ENCODE measurements around the gene EFTUD2. TPM values are rescaled to one million over a fixed set of nuclear protein-coding genes. Genes with fewer than 3 reads are reported as not detected.
"Not testable (repeated sequence)": the region's sequence is repeated elsewhere in the genome, so short reads cannot be mapped to it uniquely, and the experiment has no call there.

EFTUD2 gene
- 100 to 1,000 TPM; 101 to 113 TPM for total RNA-seq
- 10 to 100 TPM; 57.0 to 79.0 (median 68.3) TPM for polyA plus RNA-seq
- 91.8 to 296 (median 124) reads per million in 6 experiments for total RNA-seq

DNA sequence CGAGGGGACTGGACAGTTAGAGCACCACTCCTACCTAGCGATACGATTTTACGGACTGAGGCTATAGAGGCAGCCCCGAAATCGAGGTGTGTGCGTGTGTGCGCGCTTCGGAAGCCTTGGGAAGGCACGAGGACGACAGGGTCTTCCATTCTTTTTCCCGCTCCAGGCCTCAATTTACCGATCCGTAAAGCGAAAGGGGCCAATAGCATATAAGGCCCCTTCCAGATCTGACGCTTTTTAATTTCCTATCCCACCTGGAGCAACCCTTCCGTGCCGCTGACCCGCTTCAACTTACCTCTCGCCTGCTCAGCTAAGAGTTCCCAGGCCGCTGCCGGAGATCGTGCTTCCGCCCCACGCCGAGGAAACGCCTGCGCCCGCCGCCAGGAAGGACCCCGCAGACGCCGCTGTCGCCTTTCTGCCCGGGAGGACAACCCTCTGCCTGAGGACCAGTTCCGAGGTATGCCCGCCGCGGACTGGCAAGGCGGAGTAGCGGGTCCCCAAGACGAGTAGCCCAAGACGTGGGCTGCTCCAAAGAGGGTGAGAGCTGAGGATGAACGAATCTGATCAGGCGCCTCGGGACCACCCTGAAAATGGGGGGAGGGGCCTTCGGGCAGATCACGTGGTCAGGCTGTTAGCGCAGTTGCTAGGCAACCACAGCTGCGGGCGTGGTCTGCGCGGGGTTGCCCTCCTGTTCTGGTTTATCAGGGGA, at the start of gene EFTUD2:
Gene EFTUD2, minus strand, starts transcription at position 372 of the 709 bp plus-strand sequence. CDS start 4,924 bp downstream, outside the sequence.
- POLR2A ChIA-PET: interaction anchor here (0.5 to 3.5 kb wide), 12 partner anchors 9 to 799 kb away, joined by 3 to 12 read pairs (median 4); partner anchors contain the start of genes GPATCH8, HEXIM1 and NMT1
- H3K4me1 Mint-ChIP-seq: peaks cover 11 to 37% (median 35%) of the 10 kb centered on the region in 4 donors

DNA sequence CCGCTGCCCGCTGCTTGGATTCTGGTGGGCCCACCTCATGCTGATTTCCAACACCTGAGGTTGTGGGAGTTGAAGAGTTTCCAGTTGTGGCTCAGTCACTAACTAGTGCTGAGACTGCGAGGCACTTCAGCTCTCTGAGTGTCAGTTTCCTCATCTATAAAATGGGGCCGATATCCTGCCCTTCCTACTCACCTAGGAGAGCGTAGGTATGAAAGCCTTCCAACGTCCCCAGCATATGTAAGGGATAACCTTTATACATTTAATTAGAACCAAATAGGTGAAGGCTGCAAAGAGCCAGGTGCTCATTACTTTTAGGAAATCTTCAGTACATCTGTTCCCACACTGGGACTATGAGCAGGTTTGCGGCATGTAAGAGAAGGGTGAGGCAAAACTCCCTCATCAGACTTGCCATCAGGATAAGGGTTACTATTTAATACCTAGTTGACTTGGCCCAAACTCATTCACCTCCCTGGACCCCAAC, 49.1 kb upstream of the EFTUD2 start:
- H3K4me3 Mint-ChIP-seq: peak overlapping the region; percentile 84 to 99 (median 96)
- H3K9me3 Mint-ChIP-seq: no peaks in the 10 kb centered on the region
- ATAC-seq: no peak
- POLR2A ChIA-PET: no interaction called here
- H3K36me3 Mint-ChIP-seq: no peaks in the 10 kb centered on the region
- DNase-seq: no peak
- peaks cover 0 to 7% (median 0%) of the 10 kb centered on the region in 5 donors for H3K27me3 Mint-ChIP-seq
- H3K27ac Mint-ChIP-seq: peak overlapping the region; percentile 82 to 99 (median 96)
- H3K4me1 Mint-ChIP-seq: peaks cover 0 to 14% (median 7%) of the 10 kb centered on the region in 4 donors

More for the DNA sequence above, at the start of gene EFTUD2:
- ATAC-seq: peak; percentile 91 to 92
- peaks cover 0 to 6% (median 0%) of the 10 kb centered on the region in 5 donors for H3K27me3 Mint-ChIP-seq
- peak; percentile 88 to 100 (median 94) for DNase-seq
- H3K36me3 Mint-ChIP-seq: peaks cover 2 to 21% (median 4%) of the 10 kb centered on the region in 3 donors
- peak within 1 kb of the TSS; percentile 98 to 100 (median 100) for H3K27ac Mint-ChIP-seq
- peak within 1 kb of the TSS; percentile 85 to 98 (median 96) for H3K4me3 Mint-ChIP-seq
- no peaks in the 10 kb centered on the region for H3K9me3 Mint-ChIP-seq

DNA sequence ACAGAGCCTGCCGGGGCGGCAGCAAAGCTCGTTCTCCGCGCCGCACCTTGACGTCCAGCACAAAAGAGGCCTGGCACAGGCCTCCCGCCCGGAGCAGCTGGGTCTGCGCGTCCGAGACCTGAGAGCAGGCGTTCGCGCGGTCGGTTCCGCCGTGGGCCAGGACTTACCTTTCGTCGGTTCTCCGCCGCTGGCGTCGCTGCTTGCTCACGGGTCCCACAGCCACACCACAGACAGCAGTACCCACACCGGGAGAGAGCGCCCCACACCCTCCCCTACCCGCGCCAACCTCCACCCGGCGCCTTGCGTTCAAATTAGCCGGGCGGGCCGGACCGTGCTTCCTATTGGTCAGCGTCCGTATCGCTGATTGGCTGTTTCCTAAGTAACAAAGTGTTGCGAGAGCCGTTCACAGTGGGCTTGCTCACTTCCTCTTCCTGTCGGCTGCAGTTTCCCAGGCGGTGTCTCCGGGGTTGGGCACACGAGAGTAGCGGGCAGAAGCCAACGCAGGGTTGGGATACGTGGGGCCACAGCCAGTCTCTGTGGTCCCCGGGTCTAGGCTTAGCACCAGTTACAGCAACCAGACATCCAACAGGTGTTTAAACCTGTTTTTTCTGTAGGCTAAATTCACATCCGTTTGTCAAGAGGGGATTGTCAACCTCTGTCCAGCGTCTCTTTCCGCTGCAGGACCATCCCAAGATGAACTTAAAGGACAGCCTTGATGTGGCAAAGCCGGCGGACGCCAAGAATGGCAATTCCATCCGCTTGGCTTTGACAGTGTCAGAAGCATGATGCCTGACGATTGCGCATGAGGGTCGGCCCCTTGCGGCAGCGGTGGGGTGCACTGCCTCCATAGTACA, 48.4 kb upstream of the EFTUD2 start, which contains the start of gene KIF18B:
Gene KIF18B, minus strand, starts transcription at position 313 of the 854 bp plus-strand sequence. CDS start 11,429 bp downstream, outside the sequence.
- Mint-ChIP-seq H3K27me3 (peaks cover 0 to 7% (median 0%) of the 10 kb centered on the region in 5 donors), H3K36me3 (no peaks in the 10 kb centered on the region), H3K27ac (peak within 1 kb of the TSS; percentile 82 to 99 (median 96)), H3K9me3 (no peaks in the 10 kb centered on the region), H3K4me1 (peaks cover 0 to 14% (median 7%) of the 10 kb centered on the region in 4 donors), H3K4me3 (peak within 1 kb of the TSS; percentile 84 to 99 (median 96))
- ATAC-seq (peak; percentile 99), DNase-seq (peak; percentile 68 to 93 (median 84))
- POLR2A ChIA-PET: no interaction called here

DNA sequence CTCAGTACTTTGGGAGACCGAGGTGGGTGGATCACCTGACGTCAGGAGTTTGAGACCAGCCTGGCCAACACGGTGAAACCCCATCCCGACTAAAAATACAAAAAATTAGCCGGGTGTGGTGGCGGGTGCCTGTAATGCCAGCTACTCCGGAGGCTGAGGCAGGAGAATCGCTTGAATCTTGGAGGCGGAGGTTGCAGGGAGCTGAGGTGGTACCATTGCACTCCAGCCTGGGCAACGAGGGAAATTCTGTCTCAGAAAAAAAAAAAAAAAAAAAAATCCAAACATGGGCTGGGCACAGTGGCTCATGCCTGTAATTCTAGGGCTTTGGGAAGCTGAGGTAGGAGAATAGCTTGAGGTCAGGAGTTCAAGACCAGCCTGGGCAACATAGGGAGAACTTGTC, 46.4 kb upstream of the EFTUD2 start:
- DNase-seq, H3K4me3 Mint-ChIP-seq, H3K27ac Mint-ChIP-seq, H3K27me3 Mint-ChIP-seq, POLR2A ChIA-PET, ATAC-seq, H3K9me3 Mint-ChIP-seq, H3K36me3 Mint-ChIP-seq: not testable (repeated sequence)
- H3K4me1 Mint-ChIP-seq: peaks cover 0 to 14% (median 7%) of the 10 kb centered on the region in 4 donors

DNA sequence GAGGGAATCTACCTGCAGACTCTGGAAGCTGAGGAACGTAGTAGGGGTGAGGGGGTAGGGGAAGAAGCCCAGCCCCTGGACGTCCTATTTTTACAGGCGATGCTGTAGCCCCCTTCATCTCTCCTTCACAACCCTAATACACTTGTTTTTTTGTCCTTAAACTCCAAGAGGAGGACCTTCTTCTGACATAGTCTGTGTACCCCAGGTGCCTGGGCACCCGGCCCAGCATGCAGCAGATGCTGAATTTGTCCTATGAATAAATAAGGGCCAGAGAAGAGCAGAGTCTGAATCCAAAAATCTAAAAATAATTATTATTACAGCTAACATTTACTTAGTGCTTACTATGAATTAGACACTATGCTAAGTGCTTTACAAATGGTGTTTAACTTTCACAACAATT, 43.2 kb upstream of the EFTUD2 start:
- POLR2A ChIA-PET: interaction anchor here (0.5 to 0.6 kb wide), 2 partner anchors 29 to 82 kb away, joined by 4 to 6 read pairs; no protein-coding TSS in a partner anchor
- Mint-ChIP-seq H3K36me3 (no peaks in the 10 kb centered on the region), H3K27ac (no peak overlapping the region), H3K9me3 (peaks cover 0 to 5% (median 0%) of the 10 kb centered on the region in 9 donors), H3K4me3 (no peak overlapping the region), H3K27me3 (peaks cover 0 to 7% (median 0%) of the 10 kb centered on the region in 5 donors), H3K4me1 (peaks cover 0 to 6% (median 2%) of the 10 kb centered on the region in 4 donors)
- ATAC-seq (no peak), DNase-seq (no peak)

DNA sequence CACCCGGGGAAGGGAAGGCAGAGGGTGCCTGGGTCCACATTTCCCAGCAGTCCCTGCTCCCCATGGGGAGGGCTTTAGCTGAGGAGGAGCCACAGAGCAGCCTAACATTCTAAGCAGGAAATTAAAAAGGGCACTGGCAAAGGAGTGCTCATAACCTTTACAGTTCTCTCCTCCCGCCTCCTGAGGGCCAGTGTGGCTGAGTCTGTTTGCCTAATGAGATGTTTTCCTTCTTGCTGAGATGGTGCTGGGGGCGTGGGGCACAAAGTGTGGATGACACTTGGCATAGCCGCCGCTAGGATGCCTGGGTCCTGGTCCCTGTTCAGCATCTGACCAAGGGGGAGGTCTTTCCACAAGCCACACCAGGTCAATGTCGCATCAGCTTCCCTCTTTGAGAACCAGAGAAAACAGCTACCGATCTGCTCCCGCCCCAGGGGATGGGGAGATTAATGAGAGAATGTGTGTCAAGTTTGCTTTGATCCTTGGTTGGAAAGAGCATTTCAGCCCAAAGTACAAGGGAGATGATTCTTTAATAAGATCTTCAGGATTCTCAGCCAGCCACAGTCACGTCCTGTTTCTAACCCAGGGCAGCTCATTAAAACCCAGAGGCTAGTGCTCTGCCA, 42.6 kb upstream of the EFTUD2 start:
- Mint-ChIP-seq H3K36me3 (no peaks in the 10 kb centered on the region), H3K4me3 (no peak overlapping the region), H3K27ac (no peak overlapping the region), H3K27me3 (peaks cover 0 to 7% (median 0%) of the 10 kb centered on the region in 5 donors), H3K9me3 (peaks cover 0 to 5% (median 0%) of the 10 kb centered on the region in 9 donors), H3K4me1 (peaks cover 0 to 4% (median 2%) of the 10 kb centered on the region in 4 donors)
- peak in 1 of 10 donors; percentile 28 for DNase-seq
- POLR2A ChIA-PET: interaction anchor here (0.5 kb wide), 1 partner anchor 30 kb away, joined by 4 read pairs; no protein-coding TSS in a partner anchor
- no peak for ATAC-seq

DNA sequence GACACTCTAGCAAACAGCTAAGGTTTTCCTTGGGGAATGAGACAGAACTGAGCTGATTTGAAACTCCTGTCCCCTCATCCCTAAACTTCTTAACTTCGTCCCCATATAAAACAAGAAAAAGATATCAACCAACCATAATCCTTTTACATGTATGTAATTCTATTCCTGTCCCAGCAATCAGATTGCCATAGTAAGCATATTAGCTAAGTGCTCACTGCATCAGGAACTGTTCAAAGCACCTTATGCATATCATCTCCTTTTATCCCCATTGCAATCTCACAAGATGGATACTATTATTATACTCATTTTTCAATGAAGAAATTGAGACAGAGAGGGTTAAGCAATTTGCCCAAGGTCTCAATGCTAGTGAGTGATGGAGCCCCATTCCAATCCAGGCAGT, 41.5 kb upstream of the EFTUD2 start:
- no peak for DNase-seq
- Mint-ChIP-seq H3K4me3 (no peak overlapping the region), H3K36me3 (no peaks in the 10 kb centered on the region), H3K9me3 (peaks cover 0 to 5% (median 0%) of the 10 kb centered on the region in 9 donors), H3K4me1 (no peaks in the 10 kb centered on the region), H3K27ac (no peak overlapping the region), H3K27me3 (no peaks in the 10 kb centered on the region)
- ATAC-seq: no peak
- POLR2A ChIA-PET: interaction anchor here (0.8 kb wide), 1 partner anchor 14 kb away, joined by 4 read pairs; no protein-coding TSS in a partner anchor

DNA sequence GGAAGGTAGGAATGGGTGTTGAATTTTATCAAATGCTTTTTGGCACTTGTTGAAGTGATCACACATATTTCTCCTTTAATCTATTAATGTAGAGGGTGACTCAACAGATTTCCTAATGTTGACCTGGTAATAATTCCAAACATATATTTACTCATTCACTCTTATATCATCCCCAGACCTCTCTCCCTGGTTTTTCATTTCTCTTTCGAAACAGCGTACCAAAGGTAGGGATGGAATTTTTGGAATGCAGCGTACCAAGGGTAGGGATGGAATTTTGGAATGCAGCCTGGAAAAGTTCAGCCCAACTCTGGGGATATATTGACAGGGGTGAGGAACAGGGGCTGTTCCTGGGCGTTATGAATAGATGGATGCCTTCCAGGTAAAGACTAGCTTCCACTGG, 41.1 kb upstream of the EFTUD2 start:
- POLR2A ChIA-PET: interaction anchor here (0.8 kb wide), 1 partner anchor 14 kb away, joined by 4 read pairs; no protein-coding TSS in a partner anchor
- ATAC-seq (no peak), DNase-seq (no peak)
- H3K27ac Mint-ChIP-seq: no peak overlapping the region
- H3K36me3 Mint-ChIP-seq: no peaks in the 10 kb centered on the region
- no peak overlapping the region for H3K4me3 Mint-ChIP-seq
- H3K27me3 Mint-ChIP-seq: no peaks in the 10 kb centered on the region
- H3K4me1 Mint-ChIP-seq: no peaks in the 10 kb centered on the region
- peaks cover 0 to 5% (median 0%) of the 10 kb centered on the region in 9 donors for H3K9me3 Mint-ChIP-seq

DNA sequence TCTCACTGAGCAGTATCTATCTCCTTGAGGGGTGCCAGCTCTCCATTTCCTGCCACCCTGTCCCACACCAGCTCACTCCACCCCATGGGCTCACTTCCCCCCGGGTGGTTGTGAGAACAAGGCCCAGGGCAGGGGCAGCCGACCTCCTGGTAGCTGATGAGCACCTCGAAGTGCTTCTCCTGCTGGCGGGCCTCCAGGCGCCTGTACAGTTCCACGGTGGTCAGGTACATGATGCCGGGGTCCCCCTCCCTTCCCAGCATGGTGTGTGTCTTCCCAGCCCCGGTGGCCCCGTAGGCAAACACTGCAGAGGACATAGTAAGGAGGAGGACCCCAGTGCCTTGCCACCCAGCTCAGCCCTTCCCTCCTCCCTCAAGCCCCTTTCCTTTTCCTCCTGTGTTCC, 35.9 kb upstream of the EFTUD2 start:
- POLR2A ChIA-PET: no interaction called here
- Mint-ChIP-seq H3K9me3 (peaks cover 0 to 5% (median 0%) of the 10 kb centered on the region in 9 donors), H3K27me3 (no peaks in the 10 kb centered on the region), H3K36me3 (no peaks in the 10 kb centered on the region), H3K27ac (no peak overlapping the region), H3K4me3 (no peak overlapping the region), H3K4me1 (no peaks in the 10 kb centered on the region)
- no peak for ATAC-seq
- DNase-seq: peak in 1 of 10 donors; percentile 50

DNA sequence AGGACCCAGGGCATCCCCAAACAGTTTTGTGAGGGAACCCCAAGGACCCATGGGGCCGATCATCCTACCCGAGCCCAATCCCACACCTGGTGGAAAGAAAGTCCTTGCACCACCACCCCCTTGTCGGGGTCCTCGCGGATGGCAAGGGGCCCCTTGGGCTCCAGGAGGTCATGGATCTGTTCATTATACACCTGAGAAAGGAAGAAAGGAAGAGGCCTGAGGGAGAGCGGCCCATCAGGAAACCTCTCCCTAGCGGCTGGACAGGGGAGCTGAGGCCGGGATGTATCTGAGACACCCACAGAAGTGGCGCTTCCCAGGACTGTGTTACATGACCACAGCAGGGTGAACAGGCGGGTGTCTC, 35.5 kb upstream of the EFTUD2 start:
- DNase-seq (no peak), ATAC-seq (no peak)
- peaks cover 0 to 5% (median 0%) of the 10 kb centered on the region in 9 donors for H3K9me3 Mint-ChIP-seq
- no peaks in the 10 kb centered on the region for H3K27me3 Mint-ChIP-seq
- no peak overlapping the region for H3K4me3 Mint-ChIP-seq
- no peaks in the 10 kb centered on the region for H3K36me3 Mint-ChIP-seq
- H3K4me1 Mint-ChIP-seq: no peaks in the 10 kb centered on the region
- H3K27ac Mint-ChIP-seq: no peak overlapping the region
- POLR2A ChIA-PET: no interaction called here

DNA sequence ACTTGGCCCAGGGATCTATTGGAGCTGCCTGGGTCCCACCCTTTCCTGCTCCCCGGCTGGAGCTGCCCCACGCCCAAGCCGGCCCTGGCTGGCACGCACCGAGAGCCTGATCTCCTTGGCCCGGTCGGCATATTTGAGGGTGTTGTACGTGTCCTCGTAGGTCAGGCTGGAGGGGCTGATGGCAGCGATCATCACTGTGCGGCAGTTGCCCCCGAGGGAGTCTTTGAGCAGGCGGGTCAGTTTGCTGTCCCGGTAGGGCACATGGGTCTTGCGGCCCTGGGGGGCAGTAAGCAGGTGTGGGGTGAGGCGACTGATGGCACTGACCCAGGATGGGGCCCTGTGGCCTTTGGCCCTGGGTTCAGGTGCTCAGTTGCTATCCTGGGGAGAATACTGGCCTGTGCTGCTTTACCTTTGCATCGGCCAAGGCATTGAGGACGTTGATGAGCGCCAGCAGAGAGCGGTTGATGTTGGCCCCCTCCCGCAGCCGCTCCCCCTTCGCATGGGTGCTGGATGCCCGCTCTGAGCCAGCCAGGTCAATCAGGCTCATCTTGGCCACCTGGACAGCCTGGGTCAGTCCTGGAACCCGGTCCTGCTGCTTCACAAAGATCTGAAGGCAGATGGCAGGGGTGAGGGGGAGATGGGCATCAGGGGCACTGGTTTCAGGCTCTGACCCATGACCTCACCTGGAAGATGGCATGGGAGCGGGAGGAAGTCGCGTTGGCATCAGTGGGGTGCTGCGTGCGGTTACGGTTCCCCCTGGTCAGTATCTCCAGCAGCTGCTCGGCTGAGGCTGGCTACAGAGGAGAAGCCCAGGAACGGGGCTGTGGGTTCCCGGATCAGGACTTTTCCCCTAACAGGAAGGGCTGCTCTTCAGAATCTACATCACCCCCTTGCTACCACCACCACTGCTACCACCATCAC, 34.8 kb upstream of the EFTUD2 start:
- H3K27me3 Mint-ChIP-seq: no peaks in the 10 kb centered on the region
- H3K4me3 Mint-ChIP-seq: peak overlapping the region in 1 of 10 donors; percentile 38
- no peak for ATAC-seq
- H3K9me3 Mint-ChIP-seq: peaks cover 0 to 5% (median 0%) of the 10 kb centered on the region in 9 donors
- no peaks in the 10 kb centered on the region for H3K4me1 Mint-ChIP-seq
- peak in 1 of 10 donors; percentile 42 for DNase-seq
- H3K36me3 Mint-ChIP-seq: no peaks in the 10 kb centered on the region
- POLR2A ChIA-PET: no interaction called here
- H3K27ac Mint-ChIP-seq: peak overlapping the region in 1 of 10 donors; percentile 46
